SK-N-SH treated with all-trans-retinoic acid at 6 μM for 48 hours (cell line): Measurements from ENCODE around the gene LHFPL6.

ENCODE experiments used
- ATAC-seq: fragments of 200-7000 bp; cut with Tn5 transposase; 3 replicates; pipeline ENCODE4 v1.9.1; 2020; ENCODE audit warnings: mild to moderate bottlenecking, moderate library complexity
- BACH2 ChIP-seq: fragments of 250-450 bp; sonication (Bioruptor Pico); IDR thresholded peaks from 2 replicates; pipeline ENCODE4 v1.9.0; 2021; ENCODE audit warnings: mild to moderate bottlenecking, borderline replicate concordance
- CSDC2 ChIP-seq: fragments of 250-450 bp; sonication (Bioruptor Pico); IDR thresholded peaks from 2 replicates; pipeline ENCODE4 v1.5.0; 2020; ENCODE audit warnings: mild to moderate bottlenecking, moderate library complexity
- CSRNP3 ChIP-seq: fragments of 250-450 bp; sonication (Bioruptor Pico); IDR thresholded peaks from 2 replicates; pipeline ENCODE4 v1.5.1; 2021; ENCODE audit warnings: mild to moderate bottlenecking, moderate library complexity
- ESRRG ChIP-seq: fragments of 250-450 bp; sonication (Bioruptor Pico); IDR thresholded peaks from 2 replicates; pipeline ENCODE4 v1.6.1; 2021; ENCODE audit warnings: mild to moderate bottlenecking
- ISL1 ChIP-seq: fragments of 250-450 bp; sonication (Bioruptor Pico); IDR thresholded peaks from 2 replicates; pipeline ENCODE4 v2.1.2; 2022; ENCODE audit warnings: mild to moderate bottlenecking, moderate library complexity
- OSR1 ChIP-seq: fragments of 250-450 bp; sonication (Bioruptor Pico); IDR thresholded peaks from 2 replicates; pipeline ENCODE4 v1.8.0; 2022; ENCODE audit warnings: moderate library complexity, mild to moderate bottlenecking, inconsistent platforms
- PATZ1 ChIP-seq: fragments of 250-450 bp; sonication (Bioruptor Pico); IDR thresholded peaks from 2 replicates; pipeline ENCODE4 v1.8.0; 2020; ENCODE audit warnings: mild to moderate bottlenecking, moderate library complexity, borderline replicate concordance
- POU6F1 ChIP-seq: fragments of 250-450 bp; sonication (Bioruptor Pico); IDR thresholded peaks from 2 replicates; pipeline ENCODE4 v1.8.0; 2021; ENCODE audit warnings: low read depth, mild to moderate bottlenecking, moderate library complexity, borderline replicate concordance
- RARB ChIP-seq: fragments of 250-450 bp; sonication (Bioruptor Pico); IDR thresholded peaks from 2 replicates; pipeline ENCODE4 v1.8.0; 2021; ENCODE audit warnings: mild to moderate bottlenecking, moderate library complexity
- SNAI2 ChIP-seq: fragments of 250-450 bp; sonication (Bioruptor Pico); IDR thresholded peaks from 2 replicates; pipeline ENCODE4 v1.5.0; 2020; ENCODE audit warnings: mild to moderate bottlenecking, moderate library complexity
- TCF4 ChIP-seq: fragments of 250-450 bp; sonication (Bioruptor Pico); IDR thresholded peaks from 2 replicates; pipeline ENCODE4 v1.8.0; 2021; ENCODE audit warnings: mild to moderate bottlenecking, moderate library complexity, borderline replicate concordance
- TOX ChIP-seq: fragments of 250-450 bp; sonication (Bioruptor Pico); IDR thresholded peaks from 2 replicates; pipeline ENCODE4 v1.8.0; 2021; ENCODE audit warnings: mild to moderate bottlenecking, moderate library complexity, borderline replicate concordance
- TSHZ2 ChIP-seq: fragments of 250-450 bp; sonication (Bioruptor Pico); IDR thresholded peaks from 2 replicates; pipeline ENCODE4 v1.5.0; 2020; ENCODE audit warnings: mild to moderate bottlenecking, moderate library complexity
- ZC3H10 ChIP-seq: fragments of 250-450 bp; sonication (Bioruptor Pico); IDR thresholded peaks from 2 replicates; pipeline ENCODE4 v1.5.1; 2021; ENCODE audit warnings: mild to moderate bottlenecking, moderate library complexity
- ZFP3 ChIP-seq: fragments of 250-450 bp; sonication (Bioruptor Pico); IDR thresholded peaks from 2 replicates; pipeline ENCODE4 v1.5.0; 2020; ENCODE audit warnings: mild to moderate bottlenecking, moderate library complexity
- ZFP30 ChIP-seq: fragments of 450-650 bp; formaldehyde crosslinking; IDR thresholded peaks from 2 replicates; pipeline ENCODE4 v1.5.0; 2022; ENCODE audit warnings: mild to moderate bottlenecking, moderate library complexity
- ZNF565 ChIP-seq: fragments of 450-650 bp; formaldehyde crosslinking; conservative IDR thresholded peaks from 2 replicates; pipeline ENCODE4 v1.5.0; 2020; ENCODE audit warnings: low read depth, mild to moderate bottlenecking, moderate library complexity
- ZNF70 ChIP-seq: fragments of 450-650 bp; formaldehyde crosslinking; IDR thresholded peaks from 2 replicates; pipeline ENCODE4 v1.5.0; 2020; ENCODE audit warnings: mild to moderate bottlenecking, moderate library complexity
- ZNF8 ChIP-seq: fragments of 450-650 bp; formaldehyde crosslinking; IDR thresholded peaks from 2 replicates; pipeline ENCODE4 v1.5.0; 2020; ENCODE audit warnings: mild to moderate bottlenecking, moderate library complexity

LHFPL6 gene

GRCh38 chr13:39588384-39588783, 14.6 kb downstream of the LHFPL6 start:
- no peak for ATAC-seq
- TF ChIP-seq ESRRG (no peak), ISL1 (CRISPR knock-in tag) (no peak), ZNF70 (CRISPR knock-in tag) (no peak), TCF4 (no peak), ZNF8 (CRISPR knock-in tag) (no peak), CSRNP3 (CRISPR knock-in tag) (no peak), RARB (no peak), POU6F1 (no peak), SNAI2 (CRISPR knock-in tag) (no peak)

- TF ChIP-seq PATZ1 (CRISPR knock-in tag) (no peak), CSDC2 (CRISPR knock-in tag) (no peak), ZNF8 (CRISPR knock-in tag) (no peak), OSR1 (CRISPR knock-in tag) (no peak)
- no peak for ATAC-seq
Measured at GRCh38 chr13:39587939-39588338, 15.1 kb downstream of the LHFPL6 start.

- TF ChIP-seq TCF4: no peak
- TF ChIP-seq POU6F1: no peak
- no peak for ATAC-seq
Measured at GRCh38 chr13:39586958-39587605, 15.9 kb downstream of the LHFPL6 start.

GRCh38 chr13:39586151-39586550, 16.8 kb downstream of the LHFPL6 start:
- ATAC-seq: no peak

More at GRCh38 chr13:39586151-39586550, 16.8 kb downstream of the LHFPL6 start:
- TF ChIP-seq ZNF8 (CRISPR knock-in tag) (no peak), PATZ1 (CRISPR knock-in tag) (no peak), ZFP3 (CRISPR knock-in tag) (no peak), TSHZ2 (no peak), TCF4 (no peak), ESRRG (no peak), OSR1 (CRISPR knock-in tag) (no peak), ZC3H10 (CRISPR knock-in tag) (no peak), ZNF565 (CRISPR knock-in tag) (no peak), SNAI2 (CRISPR knock-in tag) (no peak), ZFP30 (CRISPR knock-in tag) (no peak), ISL1 (CRISPR knock-in tag) (no peak), CSDC2 (CRISPR knock-in tag) (no peak), RARB (no peak), TOX (no peak), BACH2 (CRISPR knock-in tag) (no peak)
